NOMO-1 (cell line): ENCODE measurements around the gene LDLRAD3.
A peak's percentile ranks its signal among the peaks of the same experiment; 100 is the strongest.

Experiments
- DNase-seq, 2 experiments: peaks; one replicate each; lab custom pipeline; 2025; ENCODE audit not compliant: unreplicated experiment in 2 of 2; lab: John Stamatoyannopoulos, UW

The LDLRAD3 gene

GRCh38 chr11:36258730-36259360, 315.0 kb downstream of the LDLRAD3 start:
- peak; percentile 38 to 61 for DNase-seq

DNA sequence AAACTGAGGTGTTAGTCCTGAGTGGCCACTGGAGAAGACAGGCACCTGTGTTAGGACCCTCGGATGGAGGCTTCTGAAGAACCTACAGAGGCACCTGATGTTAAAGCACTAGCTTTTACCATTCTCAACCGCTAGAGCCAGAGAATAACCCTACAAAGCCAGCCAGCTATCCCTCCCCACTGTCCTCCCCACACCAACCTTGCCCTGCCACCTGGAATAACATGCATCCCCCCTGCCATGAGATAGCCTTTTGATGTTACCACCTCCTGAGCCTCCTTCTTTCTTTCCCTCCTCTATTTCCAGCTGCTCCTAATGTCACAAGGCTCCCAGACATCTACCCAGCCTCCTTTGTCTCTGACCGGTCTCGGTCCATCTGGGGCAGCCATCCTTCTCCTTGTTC, 317.2 kb downstream of the LDLRAD3 start:
- DNase-seq = no peak

- no peak for DNase-seq
These were observed 320.4 kb downstream of the LDLRAD3 start for GRCh38 chr11:36264011-36264972.

GRCh38 chr11:36264973-36265344, 321.1 kb downstream of the LDLRAD3 start:
- no peak for DNase-seq

DNA sequence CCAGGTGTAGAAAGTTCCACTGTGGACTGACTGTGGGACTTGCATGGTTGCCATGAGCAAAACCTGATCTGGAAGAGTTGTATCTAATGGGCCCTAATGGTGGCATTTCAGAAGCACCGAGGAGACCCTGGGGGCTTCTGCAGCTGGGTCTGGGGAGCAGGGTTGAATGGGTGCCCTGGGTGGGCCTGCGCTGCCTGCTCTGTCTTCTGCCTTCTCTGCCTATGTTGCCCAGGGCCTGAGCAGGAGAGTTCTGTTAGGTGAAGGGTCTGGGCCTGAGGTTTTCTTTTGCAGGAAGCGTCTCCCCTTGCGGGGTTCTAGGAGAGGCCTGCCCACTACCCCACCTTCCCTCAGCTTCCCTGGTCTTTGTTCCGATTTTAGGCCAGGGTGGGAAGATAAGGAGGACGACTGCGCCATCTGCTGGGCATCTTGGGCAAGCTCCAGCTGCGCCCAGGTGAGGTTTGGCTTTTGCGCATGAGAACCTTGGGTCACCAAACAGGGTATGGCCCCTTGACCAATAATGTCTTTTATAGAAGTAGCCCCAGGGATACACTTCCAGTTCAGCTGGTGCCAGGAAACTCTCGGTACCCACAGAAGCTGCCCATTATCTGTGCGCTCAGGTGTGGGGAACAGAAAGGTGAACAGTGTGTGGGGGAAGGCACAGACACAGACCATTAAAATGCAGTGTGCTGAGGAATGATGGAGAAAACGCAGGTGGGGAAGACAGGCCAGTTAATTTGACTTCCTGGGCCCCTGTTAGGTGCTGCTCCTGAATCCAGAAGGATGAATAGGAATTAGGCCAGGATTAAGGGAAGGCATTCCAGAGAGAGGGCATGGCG, 322.1 kb downstream of the LDLRAD3 start:
- peak; percentile 26 to 28 for DNase-seq

GRCh38 chr11:36266767-36267166, 322.9 kb downstream of the LDLRAD3 start:
- DNase-seq = no peak

DNA sequence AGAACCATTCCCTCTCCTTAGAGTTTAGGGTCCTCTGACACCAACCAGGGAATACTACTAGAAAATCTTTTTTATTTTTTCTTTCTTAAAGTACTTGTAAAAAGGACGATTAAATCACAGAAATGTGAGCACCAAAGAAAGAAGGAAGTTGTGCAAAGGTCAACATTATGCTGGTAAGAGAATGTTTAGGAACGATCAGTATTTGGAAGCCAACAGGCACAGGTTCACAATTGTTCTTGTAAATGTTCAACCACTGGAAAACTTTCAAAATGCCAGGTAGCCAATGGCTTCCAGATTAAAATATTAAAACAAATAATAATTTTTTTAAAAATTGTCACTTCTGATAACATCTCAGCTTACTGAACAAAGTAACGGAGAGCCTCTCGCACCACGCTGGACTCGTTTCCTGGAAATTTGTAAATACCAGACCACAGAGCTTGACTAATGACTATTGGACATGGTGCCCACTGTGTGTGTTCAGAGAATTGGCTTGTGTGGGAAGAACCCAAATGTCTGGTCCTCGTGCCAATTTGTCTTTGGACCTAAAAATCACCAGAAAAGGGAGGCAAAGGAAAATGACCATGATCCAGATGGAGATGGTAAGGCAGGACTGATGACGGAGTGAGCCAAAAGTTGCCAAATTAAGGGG, 324.6 kb downstream of the LDLRAD3 start:
- DNase-seq = no peak

- DNase-seq = no peak
These were observed 326.8 kb downstream of the LDLRAD3 start for GRCh38 chr11:36270701-36271100.

DNA sequence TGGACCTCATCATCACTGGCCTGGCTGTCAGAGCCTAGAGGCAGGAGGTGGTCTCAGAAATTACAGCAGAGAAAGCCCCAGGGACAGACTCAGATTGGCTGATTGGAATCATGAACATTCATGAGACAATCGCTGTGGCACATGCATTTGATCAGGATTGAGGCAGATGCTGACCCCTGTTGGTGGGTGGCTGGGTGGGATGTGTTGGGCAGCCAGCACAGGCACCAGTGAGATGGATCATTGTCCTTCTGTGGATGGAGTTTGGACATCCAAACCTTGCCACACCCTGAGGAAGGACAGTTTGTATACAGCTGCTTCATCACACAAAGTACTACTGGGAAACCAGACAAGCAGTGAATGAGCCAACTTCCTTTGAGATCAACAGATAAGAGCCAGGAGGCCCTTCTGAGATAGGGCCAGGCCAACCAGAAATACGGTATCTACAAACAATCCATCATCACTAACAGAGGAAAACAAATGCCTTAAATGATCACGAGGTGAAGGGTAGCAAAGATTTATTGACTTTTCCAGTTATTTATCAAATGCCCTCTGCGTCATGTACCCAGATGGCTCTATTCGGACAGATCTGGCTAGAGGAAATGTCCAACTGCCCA, 328.0 kb downstream of the LDLRAD3 start:
- DNase-seq = no peak

DNA sequence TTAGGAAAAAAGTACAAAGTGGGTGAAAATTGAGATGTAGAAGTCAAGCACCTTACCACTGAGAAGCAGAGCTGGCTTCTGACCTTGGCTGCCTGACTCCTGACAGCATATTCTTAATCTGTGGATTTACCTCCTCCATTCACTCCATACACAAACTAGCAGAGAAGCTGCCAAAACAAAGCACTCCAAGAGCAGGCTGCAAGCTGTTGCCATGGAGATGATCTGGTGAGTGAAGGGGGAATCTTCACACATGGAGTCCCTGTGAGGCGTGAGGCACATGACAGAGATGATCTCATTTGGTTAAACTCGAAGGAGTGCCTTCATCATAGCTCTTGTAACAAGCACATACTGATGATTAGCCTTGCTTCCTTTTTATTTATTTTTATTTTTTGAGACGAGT, 329.2 kb downstream of the LDLRAD3 start:
- DNase-seq = no peak

DNA sequence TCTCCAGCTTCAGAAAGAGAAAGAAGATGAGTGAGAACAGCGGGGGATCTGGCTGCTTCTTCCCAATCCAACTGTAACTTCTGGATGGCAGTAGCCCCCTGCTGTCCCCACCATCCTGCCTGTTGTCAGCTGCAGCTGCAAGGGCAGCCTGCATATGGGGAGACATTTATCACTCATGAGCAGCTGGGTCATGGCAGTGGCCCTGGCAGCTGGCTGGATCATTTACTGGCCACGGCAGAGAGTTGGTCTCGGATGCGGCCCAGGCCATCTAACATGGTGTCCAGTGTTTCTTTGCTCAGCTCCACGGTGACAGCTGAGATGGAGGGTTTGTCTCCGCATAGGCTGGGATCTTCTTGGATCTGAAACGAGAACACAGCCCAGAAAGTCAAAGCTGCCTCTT, 330.6 kb downstream of the LDLRAD3 start:
- DNase-seq = no peak

DNA sequence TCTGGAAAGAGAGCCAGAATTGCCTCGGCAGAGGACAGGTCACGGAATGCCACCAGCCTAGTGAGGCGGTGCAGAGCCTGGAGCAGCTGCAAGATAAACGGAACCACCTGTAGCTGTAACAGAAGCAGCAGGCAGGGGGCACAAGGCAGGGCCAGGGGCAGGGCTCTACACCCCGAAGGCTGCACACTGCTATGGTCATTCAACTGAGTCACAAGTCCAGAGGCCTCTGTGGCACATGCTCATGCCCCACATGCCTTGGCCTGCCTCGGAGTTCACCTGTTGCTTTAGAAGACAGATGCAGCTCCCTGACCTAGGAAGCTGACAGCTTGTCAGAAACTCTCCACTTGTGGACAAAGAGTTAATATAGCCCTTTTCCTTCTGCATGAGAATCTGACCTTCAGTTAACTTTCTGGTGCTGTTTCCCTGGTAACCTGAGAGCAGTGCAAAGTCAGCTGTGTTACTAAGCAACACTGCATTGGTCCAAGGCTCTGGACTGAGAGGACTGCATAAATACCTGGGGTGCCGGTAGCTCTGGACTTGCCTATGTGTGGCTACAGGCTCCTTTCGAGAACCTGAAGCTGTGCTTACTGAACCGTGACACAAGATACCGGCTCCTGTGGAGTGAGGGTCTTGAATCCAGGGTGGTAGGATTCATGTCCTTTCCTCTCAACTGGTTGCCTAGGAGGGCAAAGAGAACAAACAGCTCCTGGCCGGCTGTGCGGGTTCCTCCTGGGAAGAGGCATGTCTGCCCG, 334.8 kb downstream of the LDLRAD3 start:
- no peak for DNase-seq

DNA sequence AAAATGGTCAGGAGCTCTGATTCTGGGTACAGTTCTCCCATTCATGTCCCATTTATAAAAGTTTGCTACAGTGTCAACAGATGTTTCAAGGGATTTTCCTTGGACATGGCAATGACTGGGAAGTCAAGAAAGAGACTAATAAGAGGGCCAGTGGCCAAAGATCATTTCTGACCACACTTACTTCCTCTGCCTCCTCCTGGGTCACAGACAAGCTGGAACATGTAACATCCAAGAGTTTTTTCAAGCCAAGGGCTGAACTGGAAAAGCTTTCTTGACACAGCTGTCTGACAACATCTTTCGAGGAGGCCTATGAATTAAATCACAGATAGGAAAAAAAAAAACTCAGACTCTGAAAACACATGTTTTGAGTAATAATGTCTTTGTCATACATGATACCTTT, 336.7 kb downstream of the LDLRAD3 start:
- no peak for DNase-seq
